ENCODE measurements around the gene RAB36.
A peak's percentile ranks its signal among the peaks of the same experiment; 100 is the strongest.

The RAB36 gene, protein sequence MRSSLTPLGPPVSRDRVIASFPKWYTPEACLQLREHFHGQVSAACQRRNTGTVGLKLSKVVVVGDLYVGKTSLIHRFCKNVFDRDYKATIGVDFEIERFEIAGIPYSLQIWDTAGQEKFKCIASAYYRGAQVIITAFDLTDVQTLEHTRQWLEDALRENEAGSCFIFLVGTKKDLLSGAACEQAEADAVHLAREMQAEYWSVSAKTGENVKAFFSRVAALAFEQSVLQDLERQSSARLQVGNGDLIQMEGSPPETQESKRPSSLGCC

DNA sequence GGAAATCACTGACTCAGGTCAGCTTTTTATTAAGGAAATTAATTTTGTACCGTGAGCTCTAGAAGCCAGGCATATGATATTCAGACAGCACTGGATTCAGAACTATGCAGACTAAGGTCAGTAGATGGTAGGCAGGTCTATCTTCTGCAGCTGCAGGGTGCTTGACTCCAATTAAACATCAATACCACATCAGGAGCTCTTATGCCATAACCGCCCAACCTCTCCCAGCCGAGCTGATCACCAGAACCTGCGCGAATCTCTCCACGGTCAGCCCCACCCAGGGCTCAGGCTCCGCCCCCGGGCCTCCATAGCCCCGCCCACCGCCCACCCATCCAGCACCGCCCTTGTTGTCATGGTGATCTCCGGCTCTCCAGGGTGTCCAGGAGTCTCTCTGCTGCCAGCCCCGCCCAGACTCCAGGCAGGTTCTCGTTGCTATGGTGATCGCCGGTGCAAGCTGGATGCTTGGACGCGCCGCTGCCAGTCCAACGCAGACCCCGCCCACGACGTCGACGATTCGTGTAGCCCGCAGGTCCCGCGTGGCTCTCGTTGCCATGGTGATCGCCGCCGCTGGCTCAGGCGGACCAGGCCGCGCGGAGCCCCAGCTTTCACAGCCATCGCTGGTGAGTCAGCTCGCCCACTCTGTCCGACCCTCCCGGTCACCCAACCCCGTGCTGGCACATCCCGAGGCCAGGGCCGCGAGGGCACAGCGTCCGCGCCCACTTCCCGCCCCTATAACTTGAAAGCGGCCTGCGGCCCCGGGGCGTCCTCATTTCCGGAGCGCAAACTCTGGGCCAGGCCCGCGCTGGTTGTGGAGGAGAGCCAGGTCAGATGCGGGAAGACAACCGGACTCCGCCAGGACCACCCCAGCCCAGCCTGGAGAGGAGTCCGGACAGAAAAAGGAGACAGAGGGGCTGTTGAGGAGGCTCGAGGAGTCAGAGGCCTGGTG lies at the start of gene RAB36:
TSS of gene RAB36 (plus strand) at position 546 of the 946 bp plus-strand sequence. CDS start 1,140 bp downstream, outside the sequence.
- DNase-seq: peak; percentile 89

DNA sequence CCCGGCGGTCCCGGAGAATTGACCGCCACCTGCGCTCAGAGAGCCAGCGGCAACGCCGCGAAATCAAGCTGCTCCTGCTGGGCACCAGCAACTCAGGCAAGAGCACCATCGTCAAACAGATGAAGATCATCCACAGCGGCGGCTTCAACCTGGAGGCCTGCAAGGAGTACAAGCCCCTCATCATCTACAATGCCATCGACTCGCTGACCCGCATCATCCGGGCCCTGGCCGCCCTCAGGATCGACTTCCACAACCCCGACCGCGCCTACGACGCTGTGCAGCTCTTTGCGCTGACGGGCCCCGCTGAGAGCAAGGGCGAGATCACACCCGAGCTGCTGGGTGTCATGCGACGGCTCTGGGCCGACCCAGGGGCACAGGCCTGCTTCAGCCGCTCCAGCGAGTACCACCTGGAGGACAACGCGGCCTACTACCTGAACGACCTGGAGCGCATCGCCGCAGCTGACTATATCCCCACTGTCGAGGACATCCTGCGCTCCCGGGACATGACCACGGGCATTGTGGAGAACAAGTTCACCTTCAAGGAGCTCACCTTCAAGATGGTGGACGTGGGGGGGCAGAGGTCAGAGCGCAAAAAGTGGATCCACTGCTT lies 49.4 kb upstream of the RAB36 start:
- DNase-seq: no peak

GRCh38 chr22:23097412-23098229 lies 47.7 kb upstream of the RAB36 start:
- DNase-seq: no peak

- no peak for DNase-seq
These were observed 47.0 kb upstream of the RAB36 start for GRCh38 chr22:23098230-23098705.

DNA sequence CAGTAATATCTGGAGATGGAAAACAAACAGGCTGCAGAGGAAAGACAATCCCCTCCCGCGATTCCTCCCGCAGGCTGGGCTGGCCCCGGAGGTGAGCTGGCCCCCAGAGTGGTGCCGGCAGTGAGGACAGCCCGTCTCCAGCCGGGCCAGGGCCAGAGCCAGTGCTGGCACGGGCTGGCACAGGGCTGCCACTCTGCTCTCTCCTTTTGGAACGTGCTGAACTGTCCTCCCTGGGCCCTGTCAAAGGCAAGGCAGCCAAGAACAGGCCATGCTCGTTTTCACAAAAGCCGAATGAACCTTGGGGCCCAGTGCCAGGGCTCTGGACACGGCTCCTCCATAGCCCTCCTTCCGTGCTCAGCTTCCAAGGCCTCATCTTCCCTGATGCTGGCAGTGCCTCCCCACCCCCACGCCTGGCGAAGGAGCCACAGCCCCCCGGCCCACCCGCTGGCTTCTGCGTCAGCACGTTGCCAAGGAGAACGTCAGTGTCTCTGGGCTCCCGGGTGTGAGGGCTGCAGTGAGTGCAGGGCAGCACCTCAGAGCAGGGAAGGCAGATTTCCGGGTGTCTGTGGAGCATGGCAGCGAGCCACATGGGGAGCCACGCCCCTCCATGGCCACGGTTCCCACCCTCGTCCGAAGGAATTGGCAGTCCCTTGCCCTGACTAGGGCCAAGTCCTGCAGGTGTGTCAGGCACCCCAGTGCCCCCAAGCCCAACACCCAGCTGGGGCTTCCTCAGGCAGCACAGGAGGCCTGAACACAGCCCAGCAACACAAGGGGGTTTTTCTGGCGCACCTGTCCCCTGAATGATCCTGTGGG lies 46.4 kb upstream of the RAB36 start:
- no peak for DNase-seq

- DNase-seq: no peak
These were observed 45.8 kb upstream of the RAB36 start for GRCh38 chr22:23099531-23099804.

- DNase-seq: no peak
These were observed 45.0 kb upstream of the RAB36 start for GRCh38 chr22:23100124-23100801.

DNA sequence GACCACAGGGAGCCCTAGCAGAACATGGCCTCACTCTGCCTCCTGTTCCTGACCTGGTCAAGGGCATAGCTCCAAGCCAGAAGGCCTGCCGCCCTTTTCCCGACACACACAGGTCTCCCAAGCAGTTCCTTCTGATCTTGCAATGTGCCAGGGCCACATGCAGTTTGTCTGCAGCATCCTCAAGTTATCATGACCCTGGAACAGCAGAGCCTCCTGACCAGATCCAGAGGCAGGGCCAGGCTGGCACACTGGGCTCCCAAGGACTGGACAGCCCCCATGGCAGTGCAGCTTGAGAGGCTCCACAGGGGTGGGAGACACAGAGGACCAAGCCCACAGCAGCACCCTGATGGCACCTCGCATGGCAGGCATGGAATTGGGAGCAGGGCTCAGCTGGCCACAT lies 43.8 kb upstream of the RAB36 start:
- DNase-seq: no peak

DNA sequence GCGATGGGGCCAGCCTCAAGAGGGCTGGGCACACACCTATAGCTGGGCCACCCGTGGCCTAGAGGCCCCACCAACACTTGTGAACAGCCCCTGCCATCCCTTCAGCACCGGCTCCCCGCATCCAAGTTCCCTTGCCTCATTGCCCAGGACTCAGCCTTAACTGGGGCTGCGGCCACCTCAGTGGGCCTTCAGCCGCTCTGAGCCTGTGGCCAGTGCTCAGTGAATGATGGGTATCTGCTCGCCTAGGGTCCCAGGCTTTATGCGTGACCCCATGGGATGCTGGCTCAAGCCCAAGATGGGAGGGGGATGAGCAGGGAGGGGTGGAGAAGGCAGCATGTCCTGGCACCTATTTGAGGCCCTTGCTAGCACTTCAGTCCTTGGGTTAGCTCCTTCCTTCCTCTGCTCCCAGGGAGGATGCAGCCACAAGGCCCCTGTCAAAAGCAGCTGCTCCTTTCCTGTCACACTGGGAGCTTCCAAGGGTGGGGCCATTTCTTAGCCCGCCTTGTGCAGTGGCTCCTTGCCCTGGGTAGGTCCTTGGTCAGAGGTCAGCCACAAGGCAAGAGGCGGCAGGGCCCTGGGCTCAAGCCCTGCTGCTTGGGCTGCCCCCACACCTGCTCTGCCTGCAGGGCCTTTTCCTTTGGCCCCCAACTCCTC lies 43.1 kb upstream of the RAB36 start:
- no peak for DNase-seq

GRCh38 chr22:23102776-23103175 lies 42.5 kb upstream of the RAB36 start:
- no peak for DNase-seq

- no peak for DNase-seq
These were observed 41.9 kb upstream of the RAB36 start for GRCh38 chr22:23103199-23103954.

DNA sequence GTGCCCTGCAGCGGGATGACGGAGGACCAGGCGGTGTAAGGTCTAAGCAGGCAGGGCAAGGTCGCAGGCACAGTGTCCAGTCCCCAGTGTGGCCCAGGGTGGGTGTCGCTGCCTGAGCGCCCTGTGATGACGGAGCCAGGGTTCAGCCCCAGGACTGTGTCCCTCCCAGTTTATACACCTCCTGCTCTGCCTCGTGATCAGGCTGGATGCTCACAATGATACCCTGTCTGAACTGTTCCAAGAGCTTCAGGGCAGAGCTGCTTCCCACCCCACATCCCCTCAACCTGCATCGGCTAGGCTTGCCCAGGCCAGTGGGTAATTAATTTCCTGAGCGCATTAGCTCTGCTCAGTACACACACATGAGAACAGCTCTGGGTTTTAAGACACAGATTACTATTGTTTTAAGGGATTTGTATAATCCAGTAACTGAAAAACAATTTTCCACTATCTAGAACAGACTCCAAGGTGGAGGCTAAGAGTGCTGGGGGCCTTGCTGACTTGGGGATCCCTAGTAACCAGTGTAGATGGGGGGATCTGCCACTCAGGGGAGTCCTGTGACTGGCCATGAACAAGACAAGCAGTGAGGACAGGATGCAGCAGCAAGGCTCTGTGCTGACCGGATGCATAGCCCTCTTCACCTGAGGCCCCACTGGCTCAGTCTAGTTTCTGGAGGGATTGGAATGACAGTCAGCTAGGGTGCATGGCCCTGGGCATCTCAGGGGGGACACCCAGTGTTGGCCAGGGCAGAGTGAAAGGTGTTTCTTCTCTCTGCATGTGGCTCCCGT lies 40.9 kb upstream of the RAB36 start:
- no peak for DNase-seq

- no peak for DNase-seq
These were observed 40.0 kb upstream of the RAB36 start for GRCh38 chr22:23105304-23105703.

GRCh38 chr22:23105919-23106318 lies 39.4 kb upstream of the RAB36 start:
- no peak for DNase-seq

GRCh38 chr22:23106344-23106743 lies 38.9 kb upstream of the RAB36 start:
- DNase-seq: no peak

DNA sequence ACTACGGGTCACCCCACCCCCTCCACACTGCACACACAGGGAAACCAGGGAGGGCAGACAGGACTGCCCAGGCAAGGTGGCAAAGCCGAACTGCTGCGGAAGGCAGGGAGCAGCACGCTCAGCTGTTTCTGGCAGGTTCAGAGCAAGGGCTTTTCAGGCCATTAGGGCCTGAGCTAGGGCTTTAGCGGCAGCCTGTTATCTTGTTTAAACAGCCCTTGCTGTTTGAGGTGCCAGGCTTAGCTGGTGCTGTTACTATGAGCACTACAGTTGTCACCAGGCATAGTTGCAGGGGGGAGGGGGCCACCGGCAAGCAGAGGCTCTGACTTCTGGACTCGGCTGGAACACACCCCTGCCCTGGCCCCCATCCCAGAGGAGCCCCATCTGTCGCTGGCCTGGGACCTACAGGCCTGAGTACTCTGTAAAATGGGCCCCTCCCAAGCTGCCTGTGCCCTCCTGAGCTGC lies 38.3 kb upstream of the RAB36 start:
- no peak for DNase-seq

DNA sequence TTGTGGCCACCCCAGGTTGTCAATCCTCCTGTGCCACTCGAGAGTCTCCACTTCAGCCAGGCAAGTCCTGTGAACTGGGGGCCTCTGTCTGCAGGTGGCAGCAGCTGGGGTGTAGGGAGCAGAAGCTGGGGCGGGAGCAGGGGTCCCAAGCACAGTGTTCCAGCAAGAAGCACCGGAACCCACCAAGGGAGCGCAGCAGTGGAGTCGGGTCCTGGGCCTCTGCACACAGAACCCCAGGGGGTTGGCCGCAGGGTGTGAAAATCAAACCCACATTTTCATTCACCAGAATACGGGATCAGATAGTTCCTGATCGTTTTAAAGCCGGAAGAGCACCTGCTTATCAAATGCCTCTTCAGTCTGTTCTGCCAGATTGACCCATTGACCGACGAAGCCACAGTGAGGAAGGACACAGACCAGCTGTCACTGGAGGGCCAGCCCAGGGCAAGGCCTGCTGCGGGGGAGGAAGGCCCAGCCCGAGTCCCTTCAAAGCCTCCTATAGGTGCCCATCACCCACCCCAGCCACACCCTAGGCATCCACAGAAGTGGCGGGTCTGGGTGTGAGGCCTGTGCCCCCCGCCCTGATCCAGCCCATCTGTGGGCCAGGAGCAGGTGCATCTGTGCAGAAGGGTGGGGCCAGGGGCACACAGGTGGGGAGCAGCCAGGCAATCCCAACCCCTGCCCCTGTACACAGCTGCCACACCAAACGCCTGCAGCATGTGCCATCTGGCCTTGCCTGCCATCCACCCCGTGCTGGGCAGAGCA lies 37.6 kb upstream of the RAB36 start:
- DNase-seq: no peak

Data from inflammatory macrophage treated with lipopolysaccharide for 4 hours (primary cell).